GM12801 (cell line): ENCODE results near the gene FLOT1.

Experiments used
- CTCF ChIP-seq: IDR thresholded peaks from one replicate; pipeline ENCODE4 v1.5.1; 2011; ENCODE audit warnings: control low read depth; ENCODE audit not compliant: insufficient read length; ENCODE audit errors: extremely low read depth

Gene FLOT1

GRCh38 chr6:30735668-30736314 lies 6.7 kb downstream of the FLOT1 start:
- TF ChIP-seq CTCF, result no peak

GRCh38 chr6:30732237-30732943 lies 10.1 kb downstream of the FLOT1 start:
- no peak for TF ChIP-seq CTCF

- no peak for TF ChIP-seq CTCF
These were observed 11.7 kb downstream of the FLOT1 start for GRCh38 chr6:30730601-30731435.

- TF ChIP-seq CTCF, result no peak
These were observed 14.4 kb downstream of the FLOT1 start for GRCh38 chr6:30727920-30728553.

GRCh38 chr6:30726506-30727413 lies 15.7 kb downstream of the FLOT1 start:
- no peak for TF ChIP-seq CTCF

GRCh38 chr6:30725713-30726505 lies 16.6 kb downstream of the FLOT1 start:
- no peak for TF ChIP-seq CTCF
